Glomerular visceral epithelial cell (primary cell): ENCODE data around the gene ELMO1.

Experiments
- DNase-seq: peaks from one replicate; pipeline ENCODE4 v3.0.0-alpha.2; 2016; ENCODE audit errors: extremely low spot score

The ELMO1 gene

DNA sequence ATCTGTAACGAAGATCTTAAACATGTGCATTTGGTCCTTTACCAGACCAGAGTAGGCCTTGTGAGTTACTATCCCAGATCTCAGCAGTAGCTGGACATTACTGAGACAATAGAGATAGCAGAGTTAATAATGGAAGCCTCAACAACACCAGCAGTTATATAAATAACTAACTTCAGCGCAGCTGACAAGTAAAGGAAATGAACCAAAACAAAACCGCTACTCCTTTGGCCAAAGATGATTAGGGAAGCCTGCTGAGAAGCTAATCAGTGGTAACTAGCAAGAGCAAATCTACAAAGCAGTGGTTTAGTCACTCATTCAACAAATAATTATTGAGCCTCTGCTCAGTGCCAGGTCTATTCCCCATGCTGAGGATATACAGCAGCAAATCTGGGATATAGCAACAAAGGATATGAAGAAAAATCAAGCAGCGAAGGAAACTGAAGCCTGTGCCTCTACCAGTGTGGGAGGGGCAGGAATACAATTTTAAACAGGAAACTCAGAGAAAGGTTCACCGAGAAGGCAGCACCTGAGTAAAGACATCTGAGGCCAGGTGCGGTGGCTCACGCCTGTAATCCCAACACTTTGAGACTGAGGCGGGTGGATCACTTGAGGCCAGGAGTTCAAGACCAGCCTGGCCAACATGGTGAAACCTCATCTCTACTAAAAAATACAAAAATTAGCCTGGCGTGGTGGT, 103.6 kb downstream of the ELMO1 start:
- no peak for DNase-seq

DNA sequence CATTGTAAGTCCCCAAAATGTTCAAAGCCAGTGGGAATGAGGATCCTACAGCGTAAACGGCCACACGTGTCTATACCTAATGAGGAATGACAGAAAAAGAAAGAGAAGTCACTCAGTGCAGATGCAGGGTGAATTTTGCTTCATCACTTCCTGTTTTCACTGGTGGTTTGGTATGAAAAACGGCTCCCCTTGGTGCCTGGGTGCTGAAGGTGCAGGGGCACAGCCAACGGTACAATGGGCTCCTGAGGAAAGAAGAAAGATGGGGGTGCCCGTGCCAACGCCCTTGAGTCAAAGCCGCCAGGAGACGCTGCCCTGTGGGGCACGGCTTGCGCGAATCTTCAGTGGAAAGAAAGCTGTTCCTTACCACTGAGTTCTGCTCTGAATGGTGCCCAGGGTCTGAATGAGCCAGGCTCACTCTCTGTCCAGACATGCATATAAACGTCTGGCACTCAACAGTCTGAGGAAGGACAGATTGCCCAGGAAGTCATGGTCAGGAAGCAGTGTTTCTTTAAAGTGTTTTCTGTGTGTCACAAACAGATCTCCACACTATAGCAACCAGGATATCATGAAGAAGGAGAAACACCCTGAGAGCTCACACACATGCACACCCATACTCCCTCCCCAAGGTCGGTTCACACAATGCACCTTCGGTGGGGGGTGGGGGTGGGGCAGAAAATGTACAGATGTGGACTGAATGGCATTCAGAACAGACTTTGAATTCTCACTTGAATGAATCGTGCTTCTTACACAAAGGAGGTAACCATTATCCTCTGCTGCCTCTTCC, 105.8 kb downstream of the ELMO1 start:
- no peak for DNase-seq

DNA sequence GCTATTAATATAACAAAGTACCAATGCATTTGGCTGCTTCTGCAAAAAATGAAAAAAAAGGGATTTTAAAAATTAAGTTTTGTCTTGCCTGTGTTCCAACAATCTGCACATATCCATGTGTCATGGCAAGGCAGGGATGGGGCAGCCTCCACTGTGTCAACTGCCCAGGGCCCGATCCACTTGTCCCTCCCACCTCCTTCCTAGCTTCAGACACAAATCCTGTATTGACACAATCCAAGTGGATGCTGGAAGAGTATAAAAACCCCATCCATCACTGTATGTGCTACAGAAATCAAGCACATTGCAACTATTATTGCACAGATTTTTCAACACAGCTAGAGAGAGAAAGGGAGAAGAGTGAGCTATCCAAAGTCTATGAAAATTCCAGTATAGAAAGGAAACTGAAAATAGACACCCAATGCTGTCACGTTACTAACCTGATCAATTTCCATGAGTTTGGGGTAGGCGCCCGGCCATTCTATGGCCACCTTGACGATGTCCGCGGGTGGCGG, 106.4 kb downstream of the ELMO1 start:
- no peak for DNase-seq

DNA sequence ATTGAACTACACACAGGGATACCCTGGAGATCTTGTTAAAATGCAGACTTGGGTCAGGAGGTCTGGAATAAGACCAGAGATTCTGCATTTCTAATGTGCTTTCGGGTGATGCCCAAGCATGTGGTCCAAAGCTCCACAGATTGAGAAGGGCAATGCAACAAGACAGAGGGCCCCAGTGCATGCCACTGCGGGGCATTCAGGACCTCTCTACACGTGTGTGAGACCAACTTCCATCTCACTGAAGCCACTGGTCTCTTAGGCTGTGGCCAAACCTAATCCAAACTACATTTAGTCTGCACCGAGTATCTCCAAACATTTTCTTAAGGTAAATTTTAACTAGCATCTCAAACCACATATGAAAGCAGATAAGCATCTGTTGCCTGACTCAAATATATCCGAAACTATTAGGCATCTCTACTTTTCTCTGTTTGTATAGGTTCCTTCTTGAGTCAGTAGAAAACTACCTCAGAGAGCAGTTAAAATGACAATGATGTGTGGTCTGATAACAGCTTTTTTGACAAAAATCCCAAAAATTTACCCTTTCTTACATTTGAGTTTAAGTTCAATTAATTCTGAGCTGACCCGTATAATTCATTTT, 107.5 kb downstream of the ELMO1 start:
- DNase-seq, result no peak

DNA sequence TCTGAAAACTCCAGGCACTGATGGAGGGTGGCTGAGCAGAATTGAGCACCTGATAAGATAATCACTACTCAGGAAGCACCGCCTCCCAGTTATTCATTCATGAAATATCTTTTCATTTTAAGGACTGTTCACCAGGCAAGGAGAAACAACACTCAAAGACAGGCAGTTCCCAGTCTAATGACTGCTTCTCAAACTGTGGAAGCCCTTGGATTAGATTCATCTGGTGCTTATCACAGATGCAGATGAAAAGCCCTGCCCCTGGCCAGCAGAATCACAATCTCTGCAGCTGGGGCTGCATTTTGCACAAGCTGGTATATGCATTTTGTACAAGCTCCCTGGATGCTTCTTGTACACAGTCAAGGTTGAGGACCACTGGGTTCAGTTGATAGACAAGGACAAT, 109.7 kb downstream of the ELMO1 start:
- no peak for DNase-seq

DNA sequence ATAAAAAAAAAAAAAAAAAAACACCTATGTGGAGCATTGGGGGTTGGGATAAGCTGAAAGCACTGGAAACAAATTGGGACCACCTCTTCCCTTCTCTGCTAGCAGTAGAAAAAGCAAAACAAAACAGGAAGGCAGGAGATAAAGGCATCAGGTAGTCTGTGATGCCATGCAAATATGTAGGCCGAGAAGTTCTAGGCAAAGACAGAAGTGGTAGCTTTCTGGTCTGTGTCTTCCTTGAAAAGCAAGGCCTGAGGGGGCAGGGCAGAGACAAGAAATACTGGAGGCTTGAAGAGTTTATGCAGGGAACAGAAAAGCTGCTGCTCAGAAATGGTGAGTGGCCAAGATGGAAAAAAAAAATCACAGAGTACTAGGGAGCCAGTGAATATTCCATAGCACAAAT, 111.1 kb downstream of the ELMO1 start:
- DNase-seq, result no peak

DNA sequence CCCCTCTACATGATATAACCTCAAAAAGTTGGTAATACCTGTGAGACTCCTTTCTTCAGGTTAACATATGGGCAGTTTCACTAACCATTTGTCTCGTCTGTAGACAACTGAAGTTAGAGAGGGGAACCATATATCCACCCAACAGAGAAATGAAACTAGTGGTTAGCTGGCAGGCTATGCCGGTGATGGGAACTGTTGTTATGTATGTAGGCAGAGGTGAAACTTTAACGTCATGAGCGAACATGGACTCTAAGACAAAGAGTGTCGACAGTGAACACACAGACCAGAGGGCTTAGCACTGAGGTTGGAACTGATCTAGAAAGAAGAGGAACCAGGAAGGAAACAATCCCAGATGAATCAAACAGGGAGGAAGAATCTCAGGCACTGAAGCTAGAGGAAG, 112.4 kb downstream of the ELMO1 start:
- no peak for DNase-seq

DNA sequence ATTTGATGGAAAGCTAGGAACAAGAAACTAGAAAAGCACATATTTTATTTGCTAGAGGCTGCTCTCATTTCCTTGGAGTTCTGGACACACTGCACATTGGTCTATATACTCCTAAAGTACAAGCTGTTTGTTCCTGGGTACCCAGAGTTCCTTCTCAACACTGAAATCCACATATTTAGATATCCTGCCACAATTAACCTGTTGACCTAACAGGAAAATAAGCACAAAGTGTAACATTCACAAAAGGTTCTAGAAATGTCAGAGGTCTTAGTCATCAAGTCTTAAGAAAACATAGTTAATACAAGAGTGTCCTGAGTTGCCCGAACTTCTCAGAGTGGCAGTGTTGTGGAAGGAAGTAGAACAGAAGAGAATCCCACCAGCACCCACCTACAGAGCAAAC, 115.6 kb downstream of the ELMO1 start:
- no peak for DNase-seq

DNA sequence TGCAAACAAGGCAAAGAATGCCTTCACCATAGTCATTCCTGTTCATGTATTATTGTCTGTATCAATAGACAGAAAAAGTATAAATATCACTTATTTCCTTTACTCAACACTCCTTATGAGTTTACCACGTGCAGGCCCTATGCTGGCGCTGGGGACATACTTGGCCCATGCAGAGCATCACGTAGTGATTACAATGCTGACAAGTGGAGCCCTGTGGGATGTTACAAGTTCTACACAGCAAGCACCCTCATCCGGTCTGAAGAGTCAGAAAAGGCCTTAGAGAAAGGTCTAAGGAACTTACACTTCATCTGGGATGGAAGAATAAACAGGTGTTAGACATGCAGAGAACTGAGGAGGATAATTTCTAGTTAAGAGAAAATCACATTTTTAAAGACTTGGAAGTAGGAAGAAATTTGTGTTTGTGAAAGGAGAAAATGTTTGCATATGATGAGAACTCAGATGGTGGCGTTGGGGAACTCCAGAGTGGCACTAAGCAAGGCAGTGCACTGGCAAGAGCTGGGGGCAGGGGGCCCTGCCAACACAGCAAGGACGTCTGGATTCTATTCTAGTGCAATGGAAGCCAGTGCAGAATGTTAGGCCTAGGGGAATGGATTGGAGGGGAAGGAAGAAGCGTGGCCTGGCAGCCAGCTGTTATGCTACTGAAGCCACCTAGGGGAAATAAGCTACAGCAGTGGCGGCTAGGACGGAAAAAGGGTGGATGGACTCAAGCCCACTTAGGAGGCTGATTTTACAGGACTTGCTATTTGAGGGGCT, 116.2 kb downstream of the ELMO1 start:
- DNase-seq, result no peak

DNA sequence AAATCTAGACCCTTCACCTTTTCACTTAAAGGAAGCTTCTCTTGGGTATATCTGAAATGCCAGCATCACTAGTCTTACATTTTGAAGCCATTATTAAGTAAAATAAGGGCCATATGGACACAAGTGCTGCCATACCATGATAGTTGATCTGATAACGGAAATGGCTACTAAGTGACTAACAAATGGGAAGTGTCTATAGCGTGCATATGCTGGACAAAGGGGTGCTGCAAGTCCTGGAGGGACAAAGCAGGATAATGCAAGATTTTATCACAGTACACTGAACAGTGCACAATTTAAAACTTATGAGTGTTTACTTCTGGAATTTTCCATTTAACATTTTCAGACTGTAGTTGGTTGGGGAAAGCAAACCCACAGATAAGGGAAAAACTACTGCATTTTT, 117.9 kb downstream of the ELMO1 start:
- DNase-seq, result no peak

DNA sequence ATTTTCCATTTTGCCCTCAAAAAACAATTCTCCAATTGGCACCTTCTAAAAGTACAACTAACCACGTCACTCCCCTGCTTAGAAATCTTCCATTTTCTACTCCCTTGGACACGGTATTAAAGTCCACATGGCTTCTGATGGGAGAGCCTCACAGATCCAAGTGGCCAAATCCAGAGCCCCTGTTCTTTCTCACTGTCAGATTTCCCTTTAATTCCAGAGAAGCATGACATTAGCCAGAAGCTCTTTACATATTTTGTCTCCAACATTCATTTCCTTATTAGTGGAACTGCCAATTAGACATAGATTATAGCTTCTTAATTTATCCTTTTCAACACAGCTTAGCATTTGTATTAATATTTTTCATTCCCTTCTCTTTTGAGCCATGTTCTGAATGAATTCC, 118.7 kb downstream of the ELMO1 start:
- DNase-seq, result no peak

DNA sequence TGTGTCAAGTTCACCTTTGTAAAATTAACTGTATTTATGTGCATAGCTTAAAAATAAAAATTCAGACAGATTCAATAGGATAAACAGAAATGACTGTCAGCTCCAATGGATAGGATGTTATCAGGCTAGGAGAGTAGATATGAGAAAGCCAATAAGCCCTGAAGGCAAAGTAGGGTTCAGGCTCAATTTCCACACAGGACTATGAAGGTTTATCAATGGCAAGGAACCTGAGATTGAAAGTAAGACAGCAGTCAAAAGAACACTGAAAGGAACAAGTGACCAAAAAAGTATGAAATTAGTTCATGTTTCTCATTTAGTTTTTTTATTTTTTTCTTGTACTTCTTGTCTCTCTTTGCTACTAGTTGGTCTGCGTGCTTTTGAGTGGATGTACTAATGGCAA, 121.4 kb downstream of the ELMO1 start:
- DNase-seq, result no peak

DNA sequence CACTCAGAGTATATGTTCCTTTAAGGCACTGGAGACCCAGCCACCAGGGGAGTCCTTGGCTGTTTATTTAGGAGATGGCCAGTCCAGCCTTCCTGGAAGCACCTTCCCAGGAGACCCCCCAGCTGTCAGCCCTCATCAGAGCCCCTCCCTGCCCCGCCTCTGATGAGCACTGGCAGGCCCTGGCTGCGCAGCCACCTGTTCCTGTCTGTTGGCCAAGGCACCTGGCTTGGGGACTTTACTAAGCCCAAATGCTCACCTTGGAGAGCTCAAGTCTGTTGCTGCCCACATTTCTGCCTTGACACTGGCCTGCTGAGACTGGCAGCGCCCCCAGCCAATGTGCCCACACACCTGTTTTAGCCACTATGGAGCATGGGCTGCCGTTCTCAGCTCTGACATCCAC, 124.7 kb downstream of the ELMO1 start:
- DNase-seq, result no peak

DNA sequence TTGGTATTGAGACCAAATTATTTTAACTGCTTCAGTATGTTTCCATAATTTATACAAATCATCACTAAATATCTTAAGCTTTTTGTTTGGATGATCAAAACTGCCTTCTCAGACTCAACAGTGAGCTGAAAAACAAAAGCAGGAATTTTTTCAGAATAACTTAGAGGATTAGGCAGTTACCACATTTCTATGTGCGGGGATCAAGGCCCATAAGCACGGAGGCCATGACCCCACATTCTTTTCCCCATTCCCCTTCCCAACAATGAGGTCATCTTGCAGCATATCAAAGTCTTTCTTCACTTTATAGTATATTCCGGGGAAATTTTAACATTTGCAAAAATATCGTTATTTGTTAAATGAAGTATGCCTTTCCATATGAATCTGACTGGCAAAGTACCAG, 125.8 kb downstream of the ELMO1 start:
- no peak for DNase-seq

DNA sequence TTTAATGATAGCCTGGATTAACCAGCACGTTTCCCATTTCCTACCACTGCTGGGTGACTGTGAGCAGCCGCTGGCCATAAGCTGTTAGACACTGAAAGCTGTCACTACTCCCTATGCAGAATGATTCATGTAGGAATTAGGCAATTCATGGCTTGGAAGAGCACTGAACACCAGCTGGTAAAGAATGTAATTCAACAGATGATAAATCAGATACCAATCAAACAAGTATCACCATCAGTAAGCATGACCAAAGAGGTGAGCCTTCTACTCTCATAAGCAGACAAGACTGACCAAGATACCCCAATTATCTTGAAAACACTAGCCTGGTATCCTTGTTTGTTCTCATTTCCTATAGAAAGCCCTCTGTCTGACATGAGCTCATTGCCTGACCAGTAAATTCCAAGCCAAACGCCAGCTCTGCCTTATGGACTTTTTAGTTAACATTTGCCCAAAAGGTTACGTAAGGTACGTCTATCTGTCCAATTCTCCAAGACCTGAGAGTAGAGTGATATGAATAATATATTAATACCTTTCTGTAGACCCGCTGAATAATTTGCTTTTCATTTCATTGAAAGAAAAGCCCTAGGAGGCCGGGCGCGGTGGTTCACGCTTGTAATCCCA, 127.7 kb downstream of the ELMO1 start:
- no peak for DNase-seq

DNA sequence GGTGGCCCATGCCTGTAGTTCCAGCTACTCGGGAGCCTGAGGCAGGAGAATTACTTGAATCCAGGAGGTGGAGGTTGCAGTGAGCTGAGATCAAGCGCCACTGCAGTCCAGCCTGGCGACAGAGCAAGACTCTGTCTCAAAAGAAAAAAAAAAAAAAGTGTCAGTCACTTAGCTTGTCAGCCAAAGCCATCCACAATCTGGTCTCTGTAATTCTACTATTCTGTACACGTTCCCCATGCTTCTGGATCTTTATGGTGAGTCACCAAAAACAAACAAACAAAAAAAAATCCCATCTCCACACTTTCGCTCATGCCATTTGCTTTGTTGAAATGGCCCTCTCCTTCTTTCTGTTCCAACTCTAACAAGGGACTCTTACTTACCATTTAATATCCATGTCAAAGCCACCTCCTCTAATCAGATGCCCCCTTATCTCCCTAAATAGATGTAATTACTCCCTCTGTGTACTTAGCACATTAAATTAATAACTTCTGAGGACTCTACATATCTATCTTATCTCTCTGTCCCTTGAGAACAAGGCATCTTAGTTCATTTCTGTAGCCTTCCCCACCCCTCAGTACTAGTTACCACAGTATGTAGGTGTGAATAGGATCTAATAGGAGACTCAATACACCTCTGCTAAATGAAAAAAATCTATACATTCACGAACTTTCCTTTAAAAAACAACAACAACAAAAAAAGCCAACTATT, 128.4 kb downstream of the ELMO1 start:
- no peak for DNase-seq

DNA sequence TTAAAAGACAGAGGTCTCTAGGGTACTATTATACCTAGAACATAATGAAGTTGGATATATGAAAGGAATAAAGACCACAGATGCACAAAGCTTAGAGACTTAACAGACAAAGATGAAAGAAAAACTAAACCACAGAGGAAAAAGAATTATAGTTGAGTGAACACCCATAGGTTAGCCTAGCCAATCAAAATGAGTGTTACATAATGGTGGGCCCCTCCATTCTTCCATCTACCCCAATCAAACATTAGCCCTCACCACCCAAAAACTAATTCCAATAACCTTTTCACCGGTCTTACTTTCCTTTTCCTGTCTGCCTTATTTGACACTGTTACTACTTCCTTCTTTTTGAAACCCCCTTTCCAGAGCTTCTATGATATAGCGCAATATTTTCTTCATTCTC, 130.1 kb downstream of the ELMO1 start:
- DNase-seq, result no peak

DNA sequence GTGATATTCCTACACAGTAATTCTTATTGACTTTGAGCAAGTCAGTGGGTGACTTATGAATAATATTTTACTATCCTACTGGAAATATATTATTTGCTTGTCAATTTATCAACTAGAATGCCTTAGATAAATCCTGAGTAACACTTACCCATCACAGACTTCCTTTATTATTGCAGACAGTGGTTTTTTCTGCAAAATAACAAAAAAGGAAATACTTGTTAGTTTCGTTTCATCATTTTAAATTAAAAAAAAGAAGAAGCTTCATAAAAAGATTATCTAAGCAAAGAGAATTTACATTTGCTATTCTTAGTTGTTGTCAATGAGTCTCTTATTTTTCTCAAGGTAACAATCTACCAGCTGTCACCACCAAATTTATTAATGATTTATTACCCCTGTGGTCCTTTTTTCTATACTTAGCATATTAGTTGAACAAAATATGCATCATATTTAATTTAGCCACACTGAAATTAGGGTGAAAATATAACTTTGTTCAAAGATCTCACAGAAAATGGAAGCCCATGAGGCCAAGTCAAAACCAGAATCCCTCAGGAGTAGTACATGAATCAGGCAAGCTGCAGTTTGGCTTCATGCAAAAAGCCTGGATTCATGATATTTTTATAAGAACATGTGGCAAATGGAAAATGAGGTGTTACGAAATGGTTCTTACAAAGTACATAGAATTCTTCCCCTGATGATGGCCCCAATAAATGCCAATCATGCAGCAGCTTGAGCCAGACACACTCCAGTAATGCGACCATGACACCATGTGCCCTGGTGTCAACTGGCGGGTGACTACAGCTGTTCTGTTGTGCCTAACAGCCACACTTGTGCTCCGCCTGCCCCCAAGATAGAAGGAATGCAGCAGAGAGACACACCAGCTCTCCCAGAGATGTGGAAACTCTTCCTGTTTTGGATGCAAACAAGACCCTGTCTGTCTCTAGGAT, 132.6 kb downstream of the ELMO1 start:
- DNase-seq, result no peak

DNA sequence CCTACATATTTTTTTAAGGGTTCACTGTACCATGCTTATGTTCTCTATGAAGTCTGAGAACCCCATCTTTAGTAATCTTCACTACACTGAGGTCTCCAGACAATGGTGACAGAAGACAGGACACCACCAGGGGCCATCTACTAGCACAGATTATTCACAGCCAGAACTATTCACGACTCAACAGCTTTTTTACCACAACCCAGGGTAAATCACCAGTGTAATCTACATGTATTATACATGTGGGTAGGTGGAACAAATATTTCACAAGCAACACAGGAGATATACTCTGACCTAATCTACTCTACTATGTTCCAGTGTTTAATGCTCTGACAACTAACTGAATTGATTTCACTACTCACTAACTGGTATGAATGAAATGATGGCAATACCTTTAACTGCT, 136.1 kb downstream of the ELMO1 start:
- no peak for DNase-seq

DNA sequence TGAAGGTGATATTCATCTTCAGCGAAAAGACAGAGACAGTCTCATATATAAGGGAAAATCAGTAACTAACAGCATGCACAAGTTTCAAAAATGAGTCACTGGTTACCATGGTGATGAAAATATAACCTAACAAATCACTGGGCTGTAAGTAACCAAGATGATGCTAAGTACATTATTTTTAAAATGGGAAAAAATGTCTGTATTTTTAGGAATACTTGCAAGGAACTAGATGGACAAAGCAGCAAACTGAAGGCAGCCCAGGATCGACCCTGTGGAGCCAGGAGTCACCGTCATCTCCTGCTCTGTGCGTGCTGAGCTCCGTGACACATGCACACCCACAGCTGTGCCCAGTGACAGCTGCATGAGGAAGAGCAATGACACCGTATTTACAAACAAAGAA, 137.3 kb downstream of the ELMO1 start:
- DNase-seq, result no peak
